ENCODE data around the gene MAP7D2.

Gene MAP7D2

DNA sequence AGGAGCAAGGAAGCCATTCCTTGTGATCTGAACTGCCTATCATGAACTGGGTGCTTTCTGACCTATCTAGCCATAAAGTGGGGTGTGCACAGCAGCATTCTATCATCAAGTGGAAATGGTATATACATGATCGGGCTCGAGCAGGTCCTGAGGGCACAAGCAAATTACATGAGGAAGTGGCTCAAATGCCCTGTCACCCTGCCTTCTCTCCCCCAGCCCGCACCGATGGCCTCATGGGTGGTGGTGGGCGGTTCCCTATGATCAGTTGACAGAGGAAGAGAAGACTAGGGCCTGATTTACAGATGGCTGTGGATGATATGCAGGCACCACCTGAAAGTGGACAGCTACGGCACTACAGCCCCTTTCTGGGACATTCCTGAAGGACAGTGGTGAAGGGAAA is 79.5 kb downstream of the MAP7D2 start:
- no peak for DNase-seq

DNA sequence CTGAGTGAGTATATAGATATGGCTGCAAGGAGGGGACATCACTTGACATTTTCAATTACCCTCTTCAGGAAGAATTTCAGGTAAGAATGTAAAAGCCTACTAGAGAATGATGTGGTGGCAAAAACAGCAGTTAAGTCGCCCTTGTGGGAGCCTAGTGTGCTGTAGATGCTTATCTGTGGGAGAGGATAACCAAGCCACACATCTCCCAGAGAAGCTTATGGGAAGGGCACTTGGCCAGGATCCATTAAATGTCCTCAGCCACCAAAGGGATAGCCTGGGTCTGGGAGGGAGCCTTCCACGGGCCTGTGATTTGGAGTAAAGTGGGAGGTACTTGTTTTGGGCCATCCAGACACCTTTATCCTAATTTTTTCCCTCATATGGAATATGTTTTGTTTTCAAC is 84.5 kb downstream of the MAP7D2 start:
- no peak for DNase-seq

GRCh38 chrX:20029728-20030127 is 87.0 kb downstream of the MAP7D2 start:
- DNase-seq = no peak

DNA sequence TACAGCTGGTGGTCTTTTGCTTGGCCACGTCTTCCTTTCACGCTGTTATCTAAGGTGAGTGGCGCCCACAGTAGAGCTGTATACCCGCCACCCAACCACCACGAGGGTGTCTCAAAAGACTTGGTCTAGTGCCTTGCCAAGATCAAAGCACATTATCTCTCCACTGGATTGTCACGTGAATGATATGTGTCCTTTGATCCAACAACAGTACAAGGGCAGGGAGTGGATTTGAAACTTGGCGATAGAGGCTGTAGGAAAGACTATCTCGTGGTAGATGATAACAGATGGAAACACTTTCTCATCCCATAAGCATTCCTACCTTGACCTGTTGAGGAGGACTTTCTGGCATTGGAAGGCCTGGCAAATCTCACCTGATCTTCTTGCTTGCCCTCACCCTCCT is 88.1 kb downstream of the MAP7D2 start:
- no peak for DNase-seq

DNA sequence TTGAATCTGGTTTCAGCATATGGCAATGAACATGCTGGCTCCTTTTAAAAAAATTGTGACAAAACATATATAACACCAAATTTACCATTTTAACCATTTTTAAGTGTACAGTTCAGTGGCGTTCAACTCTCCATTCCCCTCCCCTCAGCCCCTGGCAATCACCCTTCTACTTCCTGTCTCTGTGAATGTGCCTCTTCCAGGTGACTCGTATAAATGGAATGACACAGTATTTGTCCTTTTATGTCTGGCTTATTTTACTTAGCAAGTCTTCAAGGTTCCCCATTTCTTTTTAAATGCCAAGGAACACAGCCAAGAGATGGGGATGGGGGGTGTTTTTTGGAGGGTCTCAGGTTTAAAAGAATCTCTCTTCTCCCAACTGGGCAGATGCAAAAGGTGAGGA is 90.4 kb downstream of the MAP7D2 start:
- DNase-seq = no peak

- no peak for DNase-seq
Observed at GRCh38 chrX:20019672-20020365, 96.9 kb downstream of the MAP7D2 start.

GRCh38 chrX:20016616-20016945 is 100.1 kb downstream of the MAP7D2 start:
- DNase-seq = no peak

GRCh38 chrX:20015945-20016615 is 100.6 kb downstream of the MAP7D2 start:
- DNase-seq = no peak

GRCh38 chrX:20015422-20015821 is 101.3 kb downstream of the MAP7D2 start:
- DNase-seq = no peak

- DNase-seq = no peak
Observed at GRCh38 chrX:20011608-20012007, 105.1 kb downstream of the MAP7D2 start.

DNA sequence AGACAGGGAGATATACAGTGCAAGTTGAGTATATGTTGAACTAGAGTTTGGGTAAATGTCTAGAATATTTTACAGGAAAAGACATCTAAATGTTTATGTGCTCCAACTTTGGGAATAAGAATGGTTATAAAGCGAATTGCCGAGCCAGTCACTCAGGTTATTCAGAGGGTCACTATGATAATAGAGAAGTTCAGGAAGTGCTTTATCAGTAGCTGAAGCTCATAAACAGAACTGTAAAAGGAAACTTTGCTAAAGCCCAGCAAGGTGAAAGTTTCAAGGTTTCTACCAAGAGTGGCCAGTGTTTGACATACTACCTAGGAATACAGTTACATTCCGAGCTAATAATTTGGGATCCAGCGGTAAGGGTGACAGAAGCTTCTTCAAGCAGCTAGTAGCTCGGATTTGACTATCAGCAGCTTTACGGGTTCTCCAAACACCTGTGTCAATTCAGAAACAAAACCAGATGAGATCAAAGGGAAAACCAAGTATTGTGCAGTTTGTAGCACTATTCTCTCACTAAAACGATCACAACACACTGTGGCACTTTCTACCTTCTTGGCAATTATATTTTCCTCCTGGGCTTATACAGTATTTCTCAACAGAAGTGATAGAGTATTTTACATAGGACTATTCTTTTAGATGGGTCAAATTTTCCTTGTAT is 108.6 kb downstream of the MAP7D2 start:
- no peak for DNase-seq

DNA sequence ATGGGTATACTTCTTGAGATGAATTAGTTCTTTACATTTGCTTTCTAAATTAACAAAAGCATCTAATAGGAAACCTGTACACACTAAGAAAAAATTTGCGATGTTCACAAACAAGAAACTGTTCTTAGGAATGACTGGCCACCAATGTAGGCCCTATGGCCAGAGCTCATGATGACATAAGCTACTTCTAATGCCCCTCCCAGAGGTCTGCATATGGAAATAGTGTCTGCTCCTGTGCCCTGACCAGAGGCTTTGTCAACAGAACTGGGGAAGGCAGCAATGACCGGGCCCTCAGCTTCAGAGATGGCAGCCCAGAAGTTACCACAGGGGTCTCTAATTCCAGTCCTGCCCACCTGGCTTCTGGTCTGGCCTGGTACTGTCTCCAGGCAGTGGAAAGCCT is 110.8 kb downstream of the MAP7D2 start:
- DNase-seq = no peak

- DNase-seq = no peak
Observed at GRCh38 chrX:20001588-20001987, 115.1 kb downstream of the MAP7D2 start.

- no peak for DNase-seq
Observed at GRCh38 chrX:19991350-19991718, 125.4 kb downstream of the MAP7D2 start.

DNA sequence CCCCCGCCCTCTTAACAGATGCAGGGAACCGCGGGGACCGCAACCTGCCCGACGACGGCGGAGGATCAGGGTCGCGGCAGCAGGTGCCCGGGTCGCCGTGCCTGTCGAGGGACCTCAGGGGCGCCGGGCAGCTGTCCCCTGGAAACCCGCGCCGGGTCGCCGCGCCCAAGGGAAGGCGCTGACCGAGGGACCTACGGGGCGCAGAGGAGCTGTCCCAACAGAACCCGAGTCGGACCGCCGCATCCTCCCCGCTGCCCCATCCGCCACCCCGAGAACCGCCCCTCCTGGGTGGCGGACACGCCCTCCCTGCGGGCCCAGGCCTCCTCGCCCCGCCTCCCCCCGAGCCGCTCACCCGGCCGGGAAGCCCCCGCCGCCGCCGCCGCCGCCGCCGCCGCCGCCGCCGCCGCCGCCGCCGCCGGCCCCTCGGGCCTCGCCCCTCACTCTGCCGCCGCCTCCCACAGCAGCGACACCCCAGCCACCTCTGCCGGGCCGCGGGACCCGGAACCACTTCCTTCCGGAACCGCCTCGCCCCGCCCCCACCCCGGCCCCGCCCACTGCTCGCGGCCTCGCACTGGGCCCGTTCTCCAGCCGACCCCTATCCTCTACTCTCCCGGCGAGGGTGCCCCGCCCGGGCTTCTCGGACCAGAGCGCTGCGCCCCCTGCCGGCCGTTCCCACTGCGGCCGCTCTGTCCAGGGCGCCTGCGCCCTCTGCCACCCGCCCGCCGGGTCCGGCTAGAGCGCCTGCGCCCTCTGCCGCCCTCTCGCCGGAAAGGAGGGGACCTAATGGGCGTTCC is 126.0 kb downstream of the MAP7D2 start, which contains the start of gene BCLAF3:
TSS of gene BCLAF3 (minus strand) at position 506 of the 794 bp plus-strand sequence. CDS start 20,797 bp downstream, outside the sequence.
- DNase-seq = peak; percentile 73

- peak; percentile 1 for DNase-seq
Observed at GRCh38 chrX:19990151-19990555, 126.6 kb downstream of the MAP7D2 start.

DNA sequence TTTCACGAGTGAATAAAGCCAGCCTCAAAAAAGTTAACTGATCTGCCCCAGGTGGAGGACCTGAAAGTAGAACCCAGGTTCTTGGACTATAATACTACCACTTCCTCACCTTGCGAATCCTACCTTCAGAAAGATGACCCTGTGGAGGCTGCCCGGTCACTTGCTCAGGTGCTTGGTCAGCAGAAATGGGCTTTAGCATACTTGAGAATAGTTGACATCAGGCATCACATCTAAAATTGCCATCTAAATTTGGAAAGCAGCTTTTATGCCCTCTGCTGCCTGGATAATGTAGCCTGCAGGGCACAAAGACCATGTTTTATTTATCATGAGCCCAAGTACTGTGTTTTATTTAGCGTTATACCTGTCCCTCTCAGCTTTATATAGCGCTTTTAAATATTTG is 128.9 kb downstream of the MAP7D2 start:
- DNase-seq = no peak

DNA sequence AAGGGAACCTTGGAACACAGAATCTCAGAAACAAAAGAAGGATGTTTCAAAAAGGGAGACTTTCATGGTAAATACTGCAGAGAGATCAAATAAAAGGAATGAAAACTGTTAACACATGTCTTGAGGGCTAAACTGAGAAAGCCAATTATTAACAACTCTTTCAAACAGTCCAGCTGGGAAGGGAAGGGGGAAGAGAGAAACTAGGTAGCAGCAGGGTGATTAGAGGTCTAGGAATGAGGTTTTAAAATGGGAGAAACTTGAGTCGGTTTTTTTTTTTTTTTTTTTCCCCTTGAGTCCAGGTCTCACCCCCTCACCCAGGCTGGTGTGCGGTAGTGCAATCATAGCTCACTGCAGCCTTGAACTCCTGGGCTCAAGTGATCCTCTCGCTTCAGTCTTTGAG is 130.2 kb downstream of the MAP7D2 start:
- no peak for DNase-seq

- no peak for DNase-seq
Observed at GRCh38 chrX:19981947-19982346, 134.8 kb downstream of the MAP7D2 start.

DNA sequence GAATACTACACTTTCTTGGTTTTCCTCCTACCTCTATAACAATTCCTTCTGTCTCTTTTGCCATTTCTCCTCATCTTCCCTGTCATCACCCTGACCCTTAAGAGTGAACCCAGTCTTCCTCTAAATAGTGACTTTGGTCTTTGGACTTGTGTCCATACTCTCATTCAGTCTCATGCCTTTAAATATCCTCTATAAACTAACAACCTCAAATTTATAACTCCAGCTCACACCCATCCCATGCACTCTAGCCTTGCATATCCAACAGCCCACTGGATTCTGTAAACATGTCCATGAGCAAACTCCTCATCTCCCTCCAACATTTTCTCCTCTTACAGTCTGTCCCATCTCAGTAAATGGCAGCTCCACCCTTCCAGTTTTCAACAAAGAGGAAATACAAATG is 140.9 kb downstream of the MAP7D2 start:
- DNase-seq = no peak

- DNase-seq = no peak
Observed at GRCh38 chrX:19972984-19973383, 143.7 kb downstream of the MAP7D2 start.

DNA sequence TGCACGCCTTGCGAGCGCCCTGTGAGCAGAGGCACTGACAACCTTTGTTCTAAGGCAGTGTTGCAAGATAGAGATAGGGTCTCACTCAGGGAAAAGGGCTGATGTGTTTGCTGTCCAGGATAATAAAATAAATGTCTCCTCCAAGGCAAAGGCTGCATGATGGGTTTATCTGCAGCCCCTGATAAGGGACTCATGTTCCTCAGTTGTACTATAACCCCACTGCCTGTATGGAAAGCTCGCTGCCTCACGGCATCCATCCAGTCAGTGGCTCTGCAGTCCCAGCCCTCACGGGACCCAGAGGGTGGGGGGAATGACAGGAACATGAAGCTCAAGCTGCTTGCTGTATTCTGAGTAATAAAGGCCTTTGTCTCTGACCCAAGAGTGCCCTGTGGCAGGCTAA is 148.4 kb downstream of the MAP7D2 start:
- no peak for DNase-seq

DNA sequence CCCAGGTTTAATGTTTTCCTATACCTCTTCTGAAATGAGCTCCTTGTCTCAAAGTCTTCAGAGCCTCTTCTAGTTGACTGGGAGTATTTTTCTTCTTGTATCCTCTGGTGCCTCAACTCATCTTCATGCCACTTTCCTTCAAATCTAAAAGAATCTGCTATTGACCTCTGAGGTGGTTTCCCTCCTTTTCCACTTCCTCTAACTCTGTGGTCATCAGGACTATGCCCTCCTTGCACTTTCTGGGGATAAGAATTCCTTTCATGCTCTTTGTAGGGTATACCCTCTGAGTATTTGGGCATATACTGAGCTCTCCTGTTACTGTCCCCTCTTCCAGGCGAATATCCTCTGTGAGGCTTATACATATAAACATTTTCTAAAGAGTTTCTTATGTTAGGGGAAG is 150.7 kb downstream of the MAP7D2 start:
- no peak for DNase-seq
